GM23338 (cell line): ENCODE data around the gene MYL12B. TPM values are rescaled to one million over a fixed set of nuclear protein-coding genes. Genes with fewer than 3 reads are reported as not detected.

ENCODE experiments used
- ATAC-seq: fragments of 200-7000 bp; cut with Tn5 transposase; 3 replicates; pipeline ENCODE4 v1.9.1; 2020
- DNase-seq: peaks from one replicate; pipeline ENCODE4 v3.0.0-alpha.2; 2015; ENCODE audit warnings: low spot score
- H2AFZ ChIP-seq: fragments of 200-600 bp; sonication (generic); 2 replicates; pipeline ENCODE4 v1.8.0; 2016; ENCODE audit warnings: antibody characterized with exemption, mild to moderate bottlenecking, moderate library complexity
- H3F3A ChIP-seq: fragments of 200-600 bp; sonication (generic); replicated peaks from 2 replicates; pipeline ENCODE4 v1.8.0; 2017; ENCODE audit warnings: antibody characterized with exemption, mixed run types, low read depth
- H3K27ac ChIP-seq: fragments of 200-600 bp; sonication (generic); 2 replicates; pipeline ENCODE4 v1.6.1; 2016; ENCODE audit warnings: low read depth
- H3K27me3 ChIP-seq: fragments of 200-600 bp; sonication (generic); 2 replicates; pipeline ENCODE4 v1.8.0; 2016; ENCODE audit warnings: mild to moderate bottlenecking, mixed run types, moderate library complexity; ENCODE audit not compliant: insufficient read depth
- H3K36me3 ChIP-seq: fragments of 200-600 bp; sonication (generic); 2 replicates; pipeline ENCODE4 v1.8.0; 2016; ENCODE audit warnings: mild to moderate bottlenecking; ENCODE audit not compliant: insufficient read depth
- H3K4me1 ChIP-seq: fragments of 200-600 bp; sonication (generic); 2 replicates; pipeline ENCODE4 v1.8.0; 2016; ENCODE audit warnings: mild to moderate bottlenecking, moderate library complexity; ENCODE audit not compliant: insufficient read depth
- H3K4me2 ChIP-seq: fragments of 200-600 bp; sonication (generic); 2 replicates; pipeline ENCODE4 v1.7.1; 2017; ENCODE audit warnings: mixed run types
- H3K4me3 ChIP-seq: fragments of 200-600 bp; sonication (generic); 2 replicates; pipeline ENCODE4 v1.6.1; 2016; ENCODE audit warnings: mixed run types
- H3K79me2 ChIP-seq: fragments of 200-600 bp; sonication (generic); replicated peaks from 2 replicates; pipeline ENCODE4 v1.8.0; 2017; ENCODE audit warnings: mild to moderate bottlenecking; ENCODE audit not compliant: insufficient read depth
- H3K9me2 ChIP-seq: fragments of 200-600 bp; sonication (generic); 2 replicates; pipeline ENCODE4 v1.8.0; 2017; ENCODE audit not compliant: insufficient read depth
- H4K20me1 ChIP-seq: fragments of 200-600 bp; sonication (generic); replicated peaks from 2 replicates; pipeline ENCODE4 v1.8.0; 2017; ENCODE audit warnings: mild to moderate bottlenecking; ENCODE audit not compliant: insufficient read depth
- H3K27ac Mint-ChIP-seq: 2 replicates; pipeline ENCODE4 v1.8.0; 2020; ENCODE audit warnings: inconsistent platforms, mild to moderate bottlenecking, moderate library complexity, mixed read lengths
- H3K27me3 Mint-ChIP-seq: 3 replicates; pipeline ENCODE4 v1.8.0; 2022; ENCODE audit warnings: low read depth, mild to moderate bottlenecking, moderate library complexity, mixed read lengths, inconsistent platforms; ENCODE audit not compliant: insufficient read depth, poor library complexity
- H3K36me3 Mint-ChIP-seq: 3 replicates; pipeline ENCODE4 v1.8.0; 2021; ENCODE audit warnings: low read depth, mild to moderate bottlenecking, inconsistent platforms, moderate library complexity, mixed read lengths
- H3K4me1 Mint-ChIP-seq: 3 replicates; pipeline ENCODE4 v1.8.0; 2020; ENCODE audit warnings: mild to moderate bottlenecking, inconsistent platforms, mixed read lengths
- H3K4me3 Mint-ChIP-seq: 3 replicates; pipeline ENCODE4 v1.8.0; 2021; ENCODE audit warnings: moderate library complexity, mild to moderate bottlenecking, inconsistent platforms, mixed read lengths
- H3K9me3 Mint-ChIP-seq: 3 replicates; pipeline ENCODE4 v1.8.0; 2020; ENCODE audit warnings: moderate library complexity, mild to moderate bottlenecking, inconsistent platforms, mixed read lengths
- CREB1 ChIP-seq: fragments of 250-450 bp; sonication (Bioruptor Pico); IDR thresholded peaks from 2 replicates; pipeline ENCODE4 v1.5.0; 2020; ENCODE audit warnings: low read depth, mild to moderate bottlenecking, moderate library complexity
- ETS1 ChIP-seq: IDR thresholded peaks from 2 replicates; pipeline ENCODE4 v1.6.1; 2016; ENCODE audit warnings: antibody characterized with exemption
- EZH2 ChIP-seq: fragments of 200-600 bp; sonication (generic); IDR thresholded peaks from one replicate; pipeline ENCODE4 v1.8.0; 2017; ENCODE audit warnings: antibody characterized with exemption, mild to moderate bottlenecking, low read depth; ENCODE audit not compliant: unreplicated experiment
- EZH2phosphoT487 ChIP-seq: fragments of 200-600 bp; sonication (generic); IDR thresholded peaks from one replicate; pipeline ENCODE4 v1.8.1; 2018; ENCODE audit warnings: antibody characterized with exemption; ENCODE audit not compliant: unreplicated experiment
- JUNB ChIP-seq: IDR thresholded peaks from one replicate; pipeline ENCODE4 v1.6.1; 2016; ENCODE audit warnings: antibody characterized with exemption; ENCODE audit not compliant: unreplicated experiment
- NANOG ChIP-seq: IDR thresholded peaks from 2 replicates; pipeline ENCODE4 v1.6.1; 2016; ENCODE audit warnings: antibody characterized with exemption, borderline replicate concordance
- POLR2AphosphoS5 ChIP-seq: IDR thresholded peaks from 2 replicates; pipeline ENCODE4 v1.6.1; 2016; ENCODE audit warnings: antibody characterized with exemption, low read depth
- REST ChIP-seq: IDR thresholded peaks from one replicate; pipeline ENCODE4 v1.6.1; 2018; ENCODE audit warnings: antibody characterized with exemption; ENCODE audit not compliant: unreplicated experiment
- STAT1 ChIP-seq: IDR thresholded peaks from one replicate; pipeline ENCODE4 v1.6.1; 2016; ENCODE audit warnings: antibody characterized with exemption; ENCODE audit not compliant: unreplicated experiment
- ZNF114 ChIP-seq: fragments of 250-450 bp; sonication (Bioruptor Pico); IDR thresholded peaks from 2 replicates; pipeline ENCODE4 v1.5.0; 2020; ENCODE audit warnings: mild to moderate bottlenecking, moderate library complexity
- polyA plus RNA-seq: library from polyadenylated mRNA; unstranded; fragments of >200 nt; fragmentation: Nextera tagmentation; extraction: Ambion mirVana; gene quantifications from 2 replicates; pipeline ENCODE4 v1.2.1, GENCODE V29; 2016
- total RNA-seq: library from RNA; depleted of rRNA; stranded (reverse); fragments of >200 nt; shearing (Covaris generic); gene quantifications from 2 replicates; pipeline ENCODE4 v1.2.3, GENCODE V29; 2014
- TF ChIP-seq, protein P1 (sequence below), 2 experiments: fragments of 200-600 bp in 1 of 2; sonication (generic) in 1 of 2; conservative IDR thresholded peaks; 2 replicates each; pipeline versions ENCODE4 v1.5.1 to v1.6.1; 2016 to 2017; ENCODE audit warnings: antibody characterized with exemption in 2 of 2, low read depth in 2 of 2, mild to moderate bottlenecking in 2 of 2, moderate library complexity in 1 of 2

The MYL12B gene
- total and polyA plus RNA-seq, 2 experiments from 2014 or later = 165 to 330 TPM

GRCh38 chr18:3226048-3226447 is 35.9 kb upstream of the MYL12B start (continued):
- TF ChIP-seq ETS1 (no peak), CREB1 (CRISPR knock-in tag) (no peak), JUNB (no peak)

- Mint-ChIP-seq H3K36me3 (no peaks in the 10 kb centered on the region), H3K27ac (no peak overlapping the region), H3K4me1 (peaks cover 7% of the 10 kb centered on the region), H3K27me3 (no peaks in the 10 kb centered on the region), H3K9me3 (no peaks in the 10 kb centered on the region), H3K4me3 (no peak overlapping the region)
- H3K4me3 ChIP-seq = no peak overlapping the region
- DNase-seq = peak; percentile 51
- H4K20me1 ChIP-seq = no peaks in the 10 kb centered on the region
- no peak overlapping the region for H3K4me2 ChIP-seq
- H2AFZ ChIP-seq = peak overlapping the region; percentile 40
- H3F3A ChIP-seq = no peaks in the 10 kb centered on the region
- no peaks in the 10 kb centered on the region for H3K4me1 ChIP-seq
- H3K27ac ChIP-seq = peak overlapping the region; percentile 24; the same call in 1 of the 2 replicates
- peak; percentile 70 for ATAC-seq
- no peaks in the 10 kb centered on the region for H3K27me3 ChIP-seq
- peaks cover 12% of the 10 kb centered on the region; the same call in 1 of the 2 replicates for H3K9me2 ChIP-seq
- no peaks in the 10 kb centered on the region for H3K36me3 ChIP-seq
- TF ChIP-seq EZH2phosphoT487 (no peak), CREB1 (CRISPR knock-in tag) (no peak), REST (no peak), ZNF114 (no peak), JUNB (no peak), EZH2 (no peak), ETS1 (no peak), NANOG (no peak), POLR2AphosphoS5 (no peak), STAT1 (no peak)
- TF ChIP-seq, protein P1, sequence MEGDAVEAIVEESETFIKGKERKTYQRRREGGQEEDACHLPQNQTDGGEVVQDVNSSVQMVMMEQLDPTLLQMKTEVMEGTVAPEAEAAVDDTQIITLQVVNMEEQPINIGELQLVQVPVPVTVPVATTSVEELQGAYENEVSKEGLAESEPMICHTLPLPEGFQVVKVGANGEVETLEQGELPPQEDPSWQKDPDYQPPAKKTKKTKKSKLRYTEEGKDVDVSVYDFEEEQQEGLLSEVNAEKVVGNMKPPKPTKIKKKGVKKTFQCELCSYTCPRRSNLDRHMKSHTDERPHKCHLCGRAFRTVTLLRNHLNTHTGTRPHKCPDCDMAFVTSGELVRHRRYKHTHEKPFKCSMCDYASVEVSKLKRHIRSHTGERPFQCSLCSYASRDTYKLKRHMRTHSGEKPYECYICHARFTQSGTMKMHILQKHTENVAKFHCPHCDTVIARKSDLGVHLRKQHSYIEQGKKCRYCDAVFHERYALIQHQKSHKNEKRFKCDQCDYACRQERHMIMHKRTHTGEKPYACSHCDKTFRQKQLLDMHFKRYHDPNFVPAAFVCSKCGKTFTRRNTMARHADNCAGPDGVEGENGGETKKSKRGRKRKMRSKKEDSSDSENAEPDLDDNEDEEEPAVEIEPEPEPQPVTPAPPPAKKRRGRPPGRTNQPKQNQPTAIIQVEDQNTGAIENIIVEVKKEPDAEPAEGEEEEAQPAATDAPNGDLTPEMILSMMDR (conservative IDR thresholded peaks at IDR 0.05; ENCODE audit: low read depth in 2 of 2) = no peak
- H3K79me2 ChIP-seq = no peaks in the 10 kb centered on the region
Measured at GRCh38 chr18:3230401-3231334, 31.3 kb upstream of the MYL12B start.
